HG02610 (cell line): ENCODE data around the gene RERE.
"Not testable (repeated sequence)": the region's sequence is repeated elsewhere in the genome, so short reads cannot be mapped to it uniquely, and the experiment has no call there.

Experiments
- ATAC-seq: cut with Tn5 transposase; IDR thresholded peaks from one replicate; pipeline ENCODE4 v1.9.1; 2021; ENCODE audit warnings: mild to moderate bottlenecking, moderate library complexity; ENCODE audit not compliant: unreplicated experiment

Gene RERE

DNA sequence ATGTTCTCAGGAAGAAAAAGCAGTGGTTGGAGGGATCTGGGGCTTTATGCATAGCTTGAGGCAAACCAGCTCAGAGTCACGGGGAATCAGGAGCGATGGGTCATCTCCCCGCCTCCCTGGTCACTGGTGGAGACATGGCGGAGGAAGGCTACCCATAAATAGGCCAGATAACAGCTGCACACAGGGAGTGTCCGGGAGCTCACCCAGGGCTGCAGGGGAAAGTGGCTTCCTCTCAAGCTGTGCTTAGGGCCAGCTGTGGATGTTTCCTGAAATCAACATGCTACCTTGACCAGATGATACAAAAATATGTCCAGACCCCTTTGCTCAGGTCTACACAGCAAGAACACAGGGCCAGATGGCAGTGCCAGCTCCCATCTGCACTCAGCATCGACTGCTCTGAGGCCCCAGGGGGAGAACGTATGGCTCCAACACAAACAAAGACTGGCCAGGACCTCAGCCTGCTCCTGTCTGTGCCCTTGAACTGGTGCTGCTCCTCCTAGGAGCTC is 27.1 kb upstream of the RERE start:
- ATAC-seq, result no peak

GRCh38 chr1:8841395-8841794 is 24.0 kb upstream of the RERE start:
- no peak for ATAC-seq

DNA sequence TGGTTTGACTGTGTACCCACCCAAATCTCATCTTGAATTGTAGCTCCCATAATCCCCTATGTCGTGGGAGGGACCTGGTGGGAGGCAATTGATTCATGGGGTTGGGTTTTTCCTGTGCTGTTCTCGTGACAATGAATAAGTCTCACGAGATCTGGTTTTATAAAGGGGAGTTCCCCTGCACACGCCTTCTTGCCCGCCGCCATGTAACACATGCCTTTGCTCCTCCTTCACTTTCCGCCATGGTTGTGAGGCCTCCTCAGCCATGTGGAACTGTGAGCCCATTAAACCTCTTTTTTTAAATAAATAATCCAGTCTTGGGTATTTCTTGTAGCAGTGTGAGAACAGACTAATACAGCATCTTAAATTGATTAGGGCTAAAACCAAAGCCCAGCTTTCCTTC is 22.6 kb upstream of the RERE start:
- ATAC-seq, result no peak

DNA sequence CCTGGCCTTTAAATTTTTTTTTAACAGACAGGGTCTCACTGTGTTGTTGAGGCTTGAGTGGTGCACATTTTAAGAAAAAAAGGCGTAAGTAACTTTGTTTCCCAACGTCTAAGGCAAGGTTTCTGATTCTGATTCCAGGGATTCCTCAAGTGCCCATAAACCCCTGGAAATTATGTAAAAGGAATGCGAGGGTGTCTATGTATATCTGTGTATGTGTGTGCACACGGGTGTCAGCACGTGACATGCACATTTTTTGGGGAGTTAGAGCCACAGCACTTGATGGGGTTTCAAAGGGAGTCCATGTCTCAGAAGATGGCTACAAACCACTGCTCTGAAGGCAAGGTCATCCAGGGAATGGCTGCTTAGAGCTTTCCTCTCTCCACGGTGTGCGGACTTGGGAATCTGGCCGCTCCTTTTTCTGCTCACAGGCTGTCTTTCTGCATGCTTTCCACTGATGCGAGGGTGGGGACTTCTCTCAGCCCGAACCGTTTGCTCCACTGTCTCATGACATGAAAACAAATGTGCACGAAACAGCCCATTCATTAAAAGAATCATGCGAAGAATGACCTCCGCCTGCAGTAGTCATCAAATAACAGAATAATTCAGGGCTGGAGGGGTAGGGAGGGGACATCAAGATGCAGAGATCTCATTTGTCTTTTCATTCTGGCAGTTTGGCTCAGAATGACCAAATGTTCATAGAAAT is 18.7 kb upstream of the RERE start:
- ATAC-seq, result no peak

- ATAC-seq, result no peak
Measured at GRCh38 chr1:8831340-8831739, 13.9 kb upstream of the RERE start.

DNA sequence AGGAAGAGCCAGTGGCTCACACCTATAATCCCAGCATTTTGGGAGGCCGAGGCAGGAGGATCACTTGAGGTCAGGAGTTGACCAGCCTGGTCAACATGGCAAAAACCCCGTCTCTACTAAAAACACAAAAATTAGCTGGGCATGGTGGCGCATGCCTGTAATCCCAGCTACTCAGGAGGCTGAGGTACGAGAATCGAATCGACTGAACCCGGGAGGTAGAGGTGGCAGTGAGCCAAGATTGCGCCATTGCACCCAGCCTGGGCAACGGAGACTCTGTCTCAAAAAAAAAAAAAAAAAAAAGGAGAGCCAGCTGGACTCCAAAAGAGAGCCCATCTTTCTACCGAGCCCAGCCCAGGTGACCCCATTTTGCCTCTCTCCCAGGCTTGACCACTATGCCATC is 13.3 kb upstream of the RERE start:
- ATAC-seq, result not testable (repeated sequence)

GRCh38 chr1:8825985-8826481 is 8.6 kb upstream of the RERE start:
- ATAC-seq, result no peak

GRCh38 chr1:8823295-8823664 is 5.8 kb upstream of the RERE start:
- ATAC-seq, result no peak

DNA sequence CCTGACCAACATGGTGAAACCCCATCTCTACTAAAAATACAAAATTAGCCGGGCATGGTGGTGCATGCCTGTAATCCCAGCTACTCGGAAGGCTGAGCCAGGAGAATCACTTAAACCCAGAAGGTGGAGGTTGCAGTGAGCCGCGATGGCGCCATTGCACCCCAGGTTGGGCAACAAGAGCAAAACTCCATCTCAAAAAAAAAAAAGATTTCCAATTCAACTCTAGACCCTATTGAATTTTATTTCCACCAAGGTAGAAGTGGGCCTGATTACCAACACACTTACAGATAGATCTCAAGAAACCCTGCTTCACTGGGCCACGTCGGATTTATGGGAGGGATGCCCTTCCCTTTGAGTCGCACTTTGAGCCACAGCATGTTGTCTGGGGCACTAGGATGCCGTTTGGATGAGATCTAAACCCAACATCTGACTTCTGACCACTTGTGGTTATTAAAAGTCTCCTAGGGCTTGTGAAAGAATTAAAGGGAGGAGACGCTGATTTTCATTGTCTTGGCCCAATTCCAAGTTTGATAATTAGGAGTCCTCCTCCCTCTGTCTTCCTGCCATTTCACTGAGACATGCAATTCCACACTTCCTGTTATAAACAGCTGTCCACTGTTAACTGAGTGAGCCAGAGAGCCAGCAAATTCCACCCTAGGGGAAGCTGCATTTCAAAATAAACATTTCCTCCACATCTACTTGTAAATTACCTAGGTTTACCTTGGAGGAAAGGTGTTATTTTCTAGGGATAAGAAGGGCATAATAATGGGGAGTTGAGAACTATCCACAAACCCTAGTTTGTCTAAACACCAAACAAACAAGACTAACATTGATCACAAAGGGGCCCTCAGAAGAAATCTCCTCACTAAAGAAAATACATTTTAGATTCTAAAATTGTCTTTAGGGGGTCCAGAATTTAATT is 5.2 kb upstream of the RERE start:
- no peak for ATAC-seq

DNA sequence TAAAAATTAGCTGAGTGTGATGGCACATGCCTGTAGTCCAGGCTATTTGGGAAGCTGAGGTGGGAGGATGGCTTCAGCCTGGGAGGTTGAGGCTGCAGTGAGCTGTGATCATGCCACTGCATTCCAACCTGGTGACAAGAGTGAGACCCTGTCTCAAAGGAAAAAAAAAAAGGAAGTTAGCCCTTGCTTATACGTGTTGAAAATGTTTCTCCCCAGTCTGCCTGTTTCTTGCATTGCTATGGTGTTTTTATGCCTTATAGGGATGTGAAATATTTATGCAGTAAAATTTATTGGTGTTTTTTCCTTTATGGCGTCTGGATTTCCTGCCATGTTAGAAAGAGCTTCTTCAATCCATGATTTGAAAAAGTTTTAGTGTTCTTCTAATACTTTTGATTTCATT is 3.6 kb upstream of the RERE start:
- ATAC-seq, result no peak

DNA sequence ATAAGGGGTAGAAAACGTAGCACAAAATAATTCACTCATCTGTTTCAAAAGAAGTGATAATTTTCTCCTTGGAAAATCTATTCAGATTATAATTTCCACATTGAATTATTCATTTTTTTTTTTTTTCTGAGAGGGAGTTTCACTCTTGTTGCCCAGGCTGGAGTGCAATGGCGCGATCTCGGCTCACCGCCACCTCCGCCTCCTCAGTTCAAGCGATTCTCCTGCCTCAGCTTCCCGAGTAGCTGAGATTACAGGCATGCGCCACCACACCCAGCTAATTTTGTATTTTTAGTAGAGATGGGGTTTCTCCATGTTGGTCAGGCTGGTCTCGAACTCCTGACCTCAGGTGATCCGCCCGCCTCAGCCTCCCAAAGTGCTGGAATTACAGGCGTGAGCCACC is 1.3 kb upstream of the RERE start:
- ATAC-seq, result not testable (repeated sequence)

DNA sequence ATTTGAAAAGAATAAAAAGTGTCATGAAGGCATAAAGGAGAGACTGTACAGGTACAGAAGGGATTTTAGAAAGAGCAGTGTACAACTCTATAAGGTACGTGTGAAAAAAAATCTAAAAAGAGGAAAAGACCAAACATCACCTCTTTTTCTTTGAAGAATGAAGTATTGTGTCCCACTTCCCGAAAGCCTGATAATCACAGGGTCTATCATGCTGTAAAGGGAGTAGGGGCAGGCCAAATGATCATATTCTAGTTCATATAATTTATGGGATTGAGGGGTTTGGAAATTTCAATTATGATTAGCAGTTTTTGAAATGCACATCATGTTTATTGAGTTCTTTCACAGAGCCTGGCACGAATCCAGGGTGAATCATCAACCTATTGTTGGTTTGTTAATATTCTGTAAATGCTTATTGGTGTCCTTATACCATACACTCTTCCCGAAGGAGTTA is 910 bp upstream of the RERE start:
- ATAC-seq, result no peak

- ATAC-seq, result no peak
Measured at GRCh38 chr1:8816831-8817411, 519 bp downstream of the RERE start.

DNA sequence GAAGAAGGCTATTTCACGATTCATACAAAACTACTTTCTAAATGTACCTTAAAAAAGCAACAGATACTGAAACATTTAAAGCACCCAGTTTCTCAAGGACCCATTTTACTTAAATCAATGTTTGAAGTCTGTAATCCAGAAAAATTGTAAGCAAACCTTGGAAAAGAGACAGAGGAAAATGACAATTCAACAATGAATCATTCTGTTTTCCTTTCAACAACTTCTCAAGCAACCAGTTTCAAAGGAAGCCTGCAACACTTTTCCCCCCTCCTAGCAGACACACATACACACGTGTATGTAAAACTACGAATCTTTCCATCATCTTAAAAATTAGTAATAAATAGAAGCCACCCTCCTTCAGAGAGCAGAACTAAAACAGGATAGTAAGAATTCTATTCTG is 1.2 kb downstream of the RERE start:
- no peak for ATAC-seq

GRCh38 chr1:8815582-8816151 is 1.8 kb downstream of the RERE start:
- no peak for ATAC-seq

- ATAC-seq, result no peak
Measured at GRCh38 chr1:8814865-8815264, 2.6 kb downstream of the RERE start.

DNA sequence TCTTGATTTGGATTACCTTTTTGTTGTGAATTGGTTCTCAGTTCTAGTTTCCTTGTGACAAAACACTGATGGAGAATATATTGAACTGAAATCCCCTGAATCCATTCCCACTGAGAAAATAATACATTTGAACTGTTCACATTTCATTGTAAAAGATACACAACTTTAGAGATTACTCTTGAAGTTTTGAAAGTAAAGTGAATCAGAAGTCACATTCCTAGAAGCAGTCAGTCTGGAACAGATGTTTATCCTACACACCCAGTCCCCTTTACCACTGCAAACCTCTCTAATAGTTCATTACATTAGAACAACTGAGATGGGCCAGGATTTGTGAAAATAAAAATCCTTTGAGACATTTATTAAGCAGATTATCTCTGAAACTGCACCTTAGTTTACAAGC is 3.4 kb downstream of the RERE start:
- no peak for ATAC-seq

GRCh38 chr1:8813016-8813763 is 4.2 kb downstream of the RERE start:
- no peak for ATAC-seq

DNA sequence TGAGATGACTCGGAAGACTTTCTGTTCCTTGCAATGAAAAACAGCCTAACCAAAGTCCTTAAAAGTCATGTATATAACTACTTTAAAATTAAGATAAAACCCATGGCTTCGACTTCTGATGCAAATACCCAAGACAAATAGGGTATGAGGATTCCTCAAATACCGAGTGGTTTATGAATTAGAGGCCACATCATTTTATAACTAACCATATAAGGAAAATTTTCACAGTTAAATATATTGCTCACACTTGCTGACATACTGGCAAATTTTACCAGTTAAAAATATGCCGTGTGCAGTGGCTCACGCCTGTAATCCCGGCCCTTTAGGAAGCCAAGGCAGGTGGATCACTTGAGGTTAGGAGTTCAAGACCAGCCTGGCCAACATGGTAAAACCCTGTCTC is 5.4 kb downstream of the RERE start:
- no peak for ATAC-seq

DNA sequence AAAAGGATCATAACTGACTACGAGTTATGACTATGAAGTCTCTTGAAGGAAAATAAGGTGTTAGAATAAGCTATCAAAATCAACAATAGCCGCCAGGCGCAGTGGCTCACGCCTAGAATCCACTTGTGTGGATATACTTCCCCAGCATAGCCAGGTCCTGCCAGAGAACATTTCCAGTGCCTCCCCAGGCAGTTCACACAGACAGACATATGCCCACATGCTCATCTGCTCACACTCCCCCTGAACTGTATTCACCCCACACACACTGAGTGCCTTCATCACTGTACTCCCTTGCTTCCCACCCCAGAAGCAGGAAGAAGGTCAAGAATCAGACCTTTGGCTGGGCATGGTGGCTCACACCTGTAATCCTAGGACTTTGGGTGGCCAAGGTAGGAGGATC is 6.5 kb downstream of the RERE start:
- no peak for ATAC-seq
